Measurements from ENCODE around the gene INSYN1.

GRCh38 chr15:73777741-73778140 is 24.6 kb upstream of the INSYN1 start:
- no peak for TF ChIP-seq CTCF (IDR thresholded peaks at IDR 0.05)
- no peak for TF ChIP-seq POLR2A (IDR thresholded peaks at IDR 0.05)
- TF ChIP-seq POLR2AphosphoS5 (IDR thresholded peaks at IDR 0.05), result no peak
- TF ChIP-seq EP300 (IDR thresholded peaks at IDR 0.05; ENCODE audit: low read depth), result no peak
